ENCODE data around the gene PHF12. TPM values are rescaled to one million over a fixed set of nuclear protein-coding genes. Genes with fewer than 3 reads are reported as not detected.

PHF12 gene
- total and polyA plus RNA-seq, 10 of the 15 experiments (the other 5 are each of a cell fraction or from before 2014, with no cell fraction given) = 1.3 to 43.9 (median 19.2) TPM

DNA sequence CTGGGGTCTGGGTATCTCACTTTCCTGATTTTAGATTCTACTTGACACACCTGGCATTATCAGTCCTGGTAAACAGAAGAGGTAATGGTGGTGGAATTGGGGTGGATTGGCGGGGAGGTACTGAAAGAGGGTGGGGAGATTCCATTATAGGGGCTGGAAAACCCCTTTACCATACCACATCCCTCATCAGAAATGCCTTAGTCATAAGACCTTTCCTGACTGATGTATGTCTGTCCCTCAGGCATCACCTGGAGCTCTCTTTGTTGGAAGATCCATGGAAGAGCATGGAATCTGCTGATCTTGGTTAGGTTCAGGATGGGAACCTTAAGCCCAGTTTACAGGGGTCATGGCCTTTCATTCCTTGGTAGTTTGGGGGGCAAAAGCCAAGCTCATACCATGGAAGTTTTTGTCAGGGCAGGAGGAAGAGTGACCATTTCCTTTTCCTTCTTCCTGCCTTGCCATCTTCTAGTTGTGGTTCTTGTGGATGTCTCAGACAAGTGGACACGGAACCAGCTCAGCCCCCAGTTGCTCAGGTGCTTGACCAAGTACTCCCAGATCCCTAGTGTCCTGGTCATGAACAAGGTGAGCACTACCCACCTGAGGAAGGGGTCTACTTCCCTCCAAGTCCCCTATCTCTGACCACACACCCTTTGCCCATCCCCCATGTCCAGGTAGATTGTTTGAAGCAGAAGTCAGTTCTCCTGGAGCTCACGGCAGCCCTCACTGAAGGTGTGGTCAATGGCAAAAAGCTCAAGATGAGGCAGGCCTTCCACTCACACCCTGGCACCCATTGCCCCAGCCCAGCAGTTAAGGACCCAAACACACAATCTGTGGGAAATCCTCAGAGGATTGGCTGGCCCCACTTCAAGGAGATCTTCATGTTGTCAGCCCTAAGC, 93.2 kb downstream of the PHF12 start (continued):
- TF ChIP-seq, protein P1, sequence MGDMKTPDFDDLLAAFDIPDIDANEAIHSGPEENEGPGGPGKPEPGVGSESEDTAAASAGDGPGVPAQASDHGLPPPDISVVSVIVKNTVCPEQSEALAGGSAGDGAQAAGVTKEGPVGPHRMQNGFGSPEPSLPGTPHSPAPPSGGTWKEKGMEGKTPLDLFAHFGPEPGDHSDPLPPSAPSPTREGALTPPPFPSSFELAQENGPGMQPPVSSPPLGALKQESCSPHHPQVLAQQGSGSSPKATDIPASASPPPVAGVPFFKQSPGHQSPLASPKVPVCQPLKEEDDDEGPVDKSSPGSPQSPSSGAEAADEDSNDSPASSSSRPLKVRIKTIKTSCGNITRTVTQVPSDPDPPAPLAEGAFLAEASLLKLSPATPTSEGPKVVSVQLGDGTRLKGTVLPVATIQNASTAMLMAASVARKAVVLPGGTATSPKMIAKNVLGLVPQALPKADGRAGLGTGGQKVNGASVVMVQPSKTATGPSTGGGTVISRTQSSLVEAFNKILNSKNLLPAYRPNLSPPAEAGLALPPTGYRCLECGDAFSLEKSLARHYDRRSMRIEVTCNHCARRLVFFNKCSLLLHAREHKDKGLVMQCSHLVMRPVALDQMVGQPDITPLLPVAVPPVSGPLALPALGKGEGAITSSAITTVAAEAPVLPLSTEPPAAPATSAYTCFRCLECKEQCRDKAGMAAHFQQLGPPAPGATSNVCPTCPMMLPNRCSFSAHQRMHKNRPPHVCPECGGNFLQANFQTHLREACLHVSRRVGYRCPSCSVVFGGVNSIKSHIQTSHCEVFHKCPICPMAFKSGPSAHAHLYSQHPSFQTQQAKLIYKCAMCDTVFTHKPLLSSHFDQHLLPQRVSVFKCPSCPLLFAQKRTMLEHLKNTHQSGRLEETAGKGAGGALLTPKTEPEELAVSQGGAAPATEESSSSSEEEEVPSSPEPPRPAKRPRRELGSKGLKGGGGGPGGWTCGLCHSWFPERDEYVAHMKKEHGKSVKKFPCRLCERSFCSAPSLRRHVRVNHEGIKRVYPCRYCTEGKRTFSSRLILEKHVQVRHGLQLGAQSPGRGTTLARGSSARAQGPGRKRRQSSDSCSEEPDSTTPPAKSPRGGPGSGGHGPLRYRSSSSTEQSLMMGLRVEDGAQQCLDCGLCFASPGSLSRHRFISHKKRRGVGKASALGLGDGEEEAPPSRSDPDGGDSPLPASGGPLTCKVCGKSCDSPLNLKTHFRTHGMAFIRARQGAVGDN (IDR thresholded peaks at IDR 0.05) = no peak
- TF ChIP-seq CUX1 (IDR thresholded peaks at IDR 0.05; ENCODE audit: insufficient replicate concordance, low read depth, low read length) = no peak
- TF ChIP-seq FOXM1 (IDR thresholded peaks at IDR 0.05; ENCODE audit: low read depth, low read length) = no peak
- TF ChIP-seq PKNOX1 (IDR thresholded peaks at IDR 0.05) = 0 out of 2 replicates have a peak, but pooled peaks have one; percentile 8
- TF ChIP-seq NR2F1 (conservative IDR thresholded peaks at IDR 0.05) = no peak
- no peak for TF ChIP-seq REST (IDR thresholded peaks at IDR 0.05; ENCODE audit: low read depth, low read length)
- peak; percentile 57 for TF ChIP-seq RUNX3 (IDR thresholded peaks at IDR 0.05; ENCODE audit: low read length)
- TF ChIP-seq SREBF2 (IDR thresholded peaks at IDR 0.05; ENCODE audit: low read length) = no peak
- peak; percentile 51; the same call in 1 of the 2 replicates for TF ChIP-seq IKZF1 (conservative IDR thresholded peaks at IDR 0.05)
- no peak for TF ChIP-seq RB1 (IDR thresholded peaks at IDR 0.05; ENCODE audit: borderline replicate concordance)
- TF ChIP-seq KLF5 (IDR thresholded peaks at IDR 0.05; ENCODE audit: partially characterized antibody) = no peak
- TF ChIP-seq NFYA (IDR thresholded peaks at IDR 0.05; ENCODE audit: borderline replicate concordance, low read depth, low read length) = no peak
- TF ChIP-seq SUPT20H (IDR thresholded peaks at IDR 0.05; ENCODE audit: borderline replicate concordance, control insufficient read depth, low read depth, low read length) = no peak

All from GM12878 (cell line).